CD4-positive, CD25-positive, alpha-beta regulatory T cell (primary cell): ENCODE data around the gene PERM1. TPM values are rescaled to one million over a fixed set of nuclear protein-coding genes. Genes with fewer than 3 reads are reported as not detected.
A peak's percentile ranks its signal among the peaks of the same experiment; 100 is the strongest.

ENCODE experiments used
- ATAC-seq, 2 donors: fragments of 150-1000 bp; cut with Tn5 transposase; one replicate each; pipeline ENCODE4 v1.10.0; 2021; ENCODE audit warnings: low read depth in 2 of 2, moderate number of reproducible peaks in 2 of 2, moderate library complexity in 1 of 2
- DNase-seq, 3 donors: peaks; one replicate each; pipeline versions ENCODE4 v3.0.0 to v3.0.0-alpha.2; 2012 to 2022; ENCODE audit warnings: mixed read lengths in 1 of 3
- H3K27ac ChIP-seq: one replicate; pipeline ENCODE4 v1.7.0; 2013; ENCODE audit warnings: mild to moderate bottlenecking, low read length; ENCODE audit not compliant: insufficient read depth, poor library complexity, severe bottlenecking
- H3K27me3 ChIP-seq: one replicate; pipeline ENCODE4 v1.7.0; 2013; ENCODE audit warnings: low read length; ENCODE audit not compliant: control insufficient read depth, insufficient read depth
- H3K36me3 ChIP-seq: one replicate; pipeline ENCODE4 v1.7.0; 2013; ENCODE audit warnings: mild to moderate bottlenecking, low read length, moderate library complexity; ENCODE audit not compliant: control insufficient read depth, insufficient read depth
- H3K4me1 ChIP-seq: 2 replicates; pipeline ENCODE4 v1.7.0; 2013; ENCODE audit warnings: mild to moderate bottlenecking, low read length; ENCODE audit not compliant: insufficient read depth, control insufficient read depth, poor library complexity, severe bottlenecking
- H3K4me3 ChIP-seq: one replicate; pipeline ENCODE4 v1.7.0; 2013; ENCODE audit warnings: low read depth, mild to moderate bottlenecking, low read length, moderate library complexity
- H3K9me3 ChIP-seq, 2 experiments: 1 replicate in 1 of 2; 2 replicates in 1 of 2; pipeline ENCODE4 v1.7.0; 2013; ENCODE audit warnings: low read length in 2 of 2, mild to moderate bottlenecking in 1 of 2, moderate library complexity in 1 of 2; ENCODE audit not compliant: control insufficient read depth in 2 of 2
- H3K27ac Mint-ChIP-seq, 3 donors: one replicate each; pipeline ENCODE4 v1.8.0; 2020 to 2022; ENCODE audit warnings: mild to moderate bottlenecking in 3 of 3, mixed read lengths in 3 of 3, moderate library complexity in 2 of 3
- H3K27me3 Mint-ChIP-seq: one replicate; pipeline ENCODE4 v1.8.0; 2022; ENCODE audit warnings: mild to moderate bottlenecking, mixed read lengths
- H3K36me3 Mint-ChIP-seq: one replicate; pipeline ENCODE4 v1.8.0; 2020; ENCODE audit warnings: mixed read lengths
- H3K4me1 Mint-ChIP-seq, 4 donors: one replicate each; pipeline ENCODE4 v1.8.0; 2020 to 2022; ENCODE audit warnings: mixed read lengths in 4 of 4, mild to moderate bottlenecking in 1 of 4
- H3K4me3 Mint-ChIP-seq, 4 donors: one replicate each; pipeline ENCODE4 v1.8.0; 2020 to 2022; ENCODE audit warnings: mild to moderate bottlenecking in 4 of 4, mixed read lengths in 4 of 4, moderate library complexity in 3 of 4
- H3K9me3 Mint-ChIP-seq, 7 donors: one replicate each; pipeline ENCODE4 v1.8.0; 2020 to 2022; ENCODE audit warnings: mixed read lengths in 7 of 7, mild to moderate bottlenecking in 3 of 7, moderate library complexity in 2 of 7
- polyA plus RNA-seq, 4 donors: library from polyadenylated mRNA; unstranded; fragments of 300-500 nt; fragmentation: Illumina TruSeq; gene quantifications; one replicate each; pipeline ENCODE4 v1.2.3, GENCODE V29; 2021
- total RNA-seq: library from RNA; stranded (reverse); gene quantifications from one replicate; pipeline ENCODE4 v1.2.3, GENCODE V29; 2022

PERM1 gene
- total and polyA plus RNA-seq, 5 donors from 2014 or later: not detected

DNA sequence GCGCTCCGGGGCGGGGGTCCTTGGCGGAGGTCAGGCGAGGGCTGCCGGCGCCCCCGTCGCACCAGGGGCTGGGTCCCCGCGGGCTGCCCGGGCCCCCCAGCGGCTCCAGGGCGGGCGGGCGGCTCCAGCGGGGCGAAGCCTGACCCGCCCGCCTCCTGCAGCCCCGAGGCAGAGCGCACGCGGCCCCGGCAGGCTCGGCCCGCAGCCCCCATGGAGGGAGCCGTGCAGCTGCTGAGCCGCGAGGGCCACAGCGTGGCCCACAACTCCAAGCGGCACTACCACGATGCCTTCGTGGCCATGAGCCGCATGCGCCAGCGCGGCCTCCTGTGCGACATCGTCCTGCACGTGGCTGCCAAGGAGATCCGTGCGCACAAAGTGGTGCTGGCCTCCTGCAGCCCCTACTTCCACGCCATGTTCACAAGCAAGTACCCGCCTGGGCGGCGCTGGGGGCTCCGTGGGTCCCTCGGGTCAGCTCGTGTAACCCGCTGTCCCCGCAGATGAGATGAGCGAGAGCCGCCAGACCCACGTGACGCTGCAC is 20.7 kb downstream of the PERM1 start:
- no peak for ATAC-seq
- Mint-ChIP-seq H3K27me3 (no peaks in the 10 kb centered on the region), H3K9me3 (no peaks in the 10 kb centered on the region), H3K36me3 (peaks cover 5% of the 10 kb centered on the region), H3K4me1 (peaks cover 0 to 38% (median 7%) of the 10 kb centered on the region in 4 donors), H3K27ac (peak overlapping the region in 1 of 3 donors; percentile 36), H3K4me3 (peak overlapping the region in 3 of 4 donors; percentile 63 to 84 (median 71))
- Histone ChIP-seq H3K36me3 (peaks cover 4% of the 10 kb centered on the region), H3K27me3 (no peaks in the 10 kb centered on the region), H3K4me1 (peaks cover 43% of the 10 kb centered on the region), H3K4me3 (no peak overlapping the region), H3K9me3 (no peaks in the 10 kb centered on the region), H3K27ac (no peak overlapping the region)
- no peak for DNase-seq

DNA sequence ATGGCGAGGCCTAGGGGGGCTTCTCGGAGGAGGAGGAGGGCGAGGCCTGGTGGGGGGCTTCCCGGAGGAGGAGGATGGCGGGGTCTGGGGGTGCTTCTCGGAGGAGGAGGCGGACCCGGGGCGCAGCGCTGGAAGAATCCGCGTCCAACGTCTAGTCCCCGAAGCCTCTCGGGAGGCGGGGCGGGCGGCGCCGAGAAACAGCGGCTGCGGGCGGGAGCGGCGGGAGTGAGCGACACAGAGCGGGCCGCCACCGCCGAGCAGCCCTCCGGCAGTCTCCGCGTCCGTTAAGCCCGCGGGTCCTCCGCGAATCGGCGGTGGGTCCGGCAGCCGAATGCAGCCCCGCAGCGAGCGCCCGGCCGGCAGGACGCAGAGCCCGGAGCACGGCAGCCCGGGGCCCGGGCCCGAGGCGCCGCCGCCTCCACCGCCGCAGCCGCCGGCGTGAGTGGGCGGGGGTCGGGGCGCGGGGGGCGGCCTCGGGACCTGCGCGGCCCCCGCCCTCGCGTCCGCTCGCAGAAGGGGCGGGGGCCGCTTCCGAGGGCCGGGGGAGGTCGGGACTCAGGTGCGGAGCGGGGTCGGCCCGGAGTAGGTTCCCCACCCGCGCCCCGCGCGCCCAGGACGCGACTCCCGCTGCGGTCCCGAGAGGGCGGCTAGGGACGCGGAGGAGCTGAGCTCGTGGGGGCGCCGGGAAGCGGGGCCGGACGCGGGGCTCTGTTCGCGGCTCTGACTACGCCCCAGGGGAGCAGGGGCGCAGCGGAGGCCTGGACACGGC is 21.3 kb downstream of the PERM1 start, which contains the start of gene KLHL17:
Gene KLHL17, plus strand, starts transcription at position 222 of the 769 bp plus-strand sequence. Its CDS starts 110 bp downstream, at position 332.
- no peaks in the 10 kb centered on the region for H3K9me3 Mint-ChIP-seq
- H3K36me3 Mint-ChIP-seq: peaks cover 5% of the 10 kb centered on the region
- H3K27ac Mint-ChIP-seq: peak within 1 kb of the TSS in 2 of 3 donors; percentile 74 to 85
- peak within 1 kb of the TSS; percentile 89 to 92 (median 92) for H3K4me3 Mint-ChIP-seq
- Histone ChIP-seq H3K4me3 (no peak within 1 kb of the TSS), H3K4me1 (peaks cover 37% of the 10 kb centered on the region), H3K27me3 (no peaks in the 10 kb centered on the region), H3K9me3 (no peaks in the 10 kb centered on the region), H3K27ac (no peak within 1 kb of the TSS), H3K36me3 (peaks cover 10% of the 10 kb centered on the region)
- DNase-seq: peak; percentile 69 to 80 (median 73)
- peak; percentile 43 to 49 for ATAC-seq
- H3K27me3 Mint-ChIP-seq: no peaks in the 10 kb centered on the region
- H3K4me1 Mint-ChIP-seq: peaks cover 0 to 33% (median 7%) of the 10 kb centered on the region in 4 donors

DNA sequence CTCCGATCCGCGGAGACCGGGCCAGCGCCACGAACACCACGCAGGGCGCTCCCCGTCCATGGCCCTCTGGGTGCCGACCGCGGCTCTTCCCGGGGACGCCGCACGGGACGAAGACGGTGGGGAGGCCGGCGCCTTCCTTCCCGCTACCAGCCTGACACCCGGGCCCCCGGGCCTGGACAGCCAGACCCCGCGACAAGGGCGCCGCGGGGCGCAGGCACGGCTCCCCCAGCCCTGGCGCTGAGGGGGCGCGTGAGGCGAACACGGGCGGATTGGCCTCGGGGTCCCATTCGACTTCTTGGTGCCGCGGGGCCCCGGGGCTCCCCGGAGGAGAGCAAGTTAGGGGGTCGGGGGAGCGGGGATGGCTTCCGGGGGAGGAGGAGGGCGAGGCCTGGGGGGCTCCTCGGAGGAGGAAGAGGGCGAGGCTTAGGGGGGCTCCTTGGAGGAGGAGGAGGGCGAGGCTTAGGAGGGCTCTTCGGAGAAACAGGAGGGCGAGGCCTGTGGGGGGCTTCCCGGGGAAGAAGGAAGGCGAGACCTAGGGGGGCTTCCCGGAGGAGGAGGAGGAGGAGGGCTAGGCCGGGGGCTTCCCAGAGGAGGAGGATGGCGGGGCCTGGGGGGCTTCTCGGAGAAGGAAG is 22.0 kb downstream of the PERM1 start:
- Mint-ChIP-seq H3K4me1 (peaks cover 0 to 36% (median 11%) of the 10 kb centered on the region in 4 donors), H3K27me3 (no peaks in the 10 kb centered on the region), H3K27ac (peak overlapping the region in 2 of 3 donors; percentile 74 to 85), H3K9me3 (no peaks in the 10 kb centered on the region), H3K4me3 (peak overlapping the region; percentile 89 to 92 (median 92)), H3K36me3 (peaks cover 12% of the 10 kb centered on the region)
- Histone ChIP-seq H3K9me3 (no peaks in the 10 kb centered on the region), H3K27ac (no peak overlapping the region), H3K36me3 (peaks cover 17% of the 10 kb centered on the region), H3K4me1 (peaks cover 36% of the 10 kb centered on the region), H3K27me3 (no peaks in the 10 kb centered on the region), H3K4me3 (no peak overlapping the region)
- ATAC-seq: peak in 1 of 2 donors; percentile 3
- no peak for DNase-seq

DNA sequence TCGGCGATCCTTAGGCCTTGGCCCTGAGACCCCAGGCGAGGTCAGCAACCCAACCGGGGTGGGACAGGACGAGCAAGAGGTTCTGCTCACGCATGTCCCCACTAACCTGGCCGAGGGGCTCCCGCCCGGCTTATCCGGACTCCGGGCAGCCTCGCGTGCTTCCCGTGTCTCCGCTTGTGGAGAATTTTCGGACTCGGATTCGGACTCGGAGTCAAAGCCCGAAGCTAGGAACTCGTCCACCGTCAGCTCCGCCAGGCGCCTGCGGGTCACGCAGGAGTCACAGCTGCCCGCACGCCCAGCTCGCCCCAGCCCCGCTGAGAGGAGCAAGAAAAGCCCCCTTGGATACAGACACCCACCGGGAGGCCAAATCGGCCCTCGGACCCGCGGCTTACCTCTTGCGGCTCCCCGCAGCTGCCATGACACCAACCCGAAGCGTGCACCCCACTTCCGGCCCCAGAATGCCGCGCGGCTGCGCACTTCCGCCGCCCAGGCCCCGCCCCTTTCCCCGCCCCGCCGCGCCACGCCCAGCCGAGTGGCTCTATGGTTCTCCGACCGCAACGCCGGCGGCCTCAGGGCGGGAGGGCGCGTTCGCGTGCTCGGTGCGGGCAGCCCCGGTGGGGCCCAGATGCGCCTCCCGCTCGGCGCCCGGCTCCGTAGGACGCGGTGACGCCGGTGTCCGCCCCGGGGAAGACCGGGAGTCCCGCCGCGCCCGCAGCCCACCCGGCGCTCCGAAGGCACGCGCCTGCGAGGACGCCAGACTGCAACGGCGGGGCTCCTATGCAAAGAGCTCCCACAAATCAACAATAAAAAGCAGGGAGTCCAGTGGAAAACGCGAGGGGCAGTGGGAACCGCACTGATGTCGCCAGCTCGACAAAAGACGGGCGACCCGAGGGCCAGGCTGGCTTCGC is 22.8 kb downstream of the PERM1 start, which contains the start of gene NOC2L:
Gene NOC2L, minus strand, starts transcription at position 434 of the 908 bp plus-strand sequence. Its CDS starts 16 bp downstream, at position 418.
- ATAC-seq (peak; percentile 86 to 93), DNase-seq (peak; percentile 89 to 92 (median 91))
- peaks cover 0 to 36% (median 11%) of the 10 kb centered on the region in 4 donors for H3K4me1 Mint-ChIP-seq
- Histone ChIP-seq H3K9me3 (no peaks in the 10 kb centered on the region), H3K36me3 (peaks cover 25% of the 10 kb centered on the region), H3K27me3 (no peaks in the 10 kb centered on the region), H3K4me3 (peak within 1 kb of the TSS; percentile 79), H3K27ac (peak within 1 kb of the TSS; percentile 67), H3K4me1 (peaks cover 36% of the 10 kb centered on the region)
- H3K9me3 Mint-ChIP-seq: no peaks in the 10 kb centered on the region
- H3K27ac Mint-ChIP-seq: peak within 1 kb of the TSS; percentile 52 to 82 (median 74)
- peak within 1 kb of the TSS; percentile 89 to 97 (median 92) for H3K4me3 Mint-ChIP-seq
- no peaks in the 10 kb centered on the region for H3K27me3 Mint-ChIP-seq
- peaks cover 18% of the 10 kb centered on the region for H3K36me3 Mint-ChIP-seq

DNA sequence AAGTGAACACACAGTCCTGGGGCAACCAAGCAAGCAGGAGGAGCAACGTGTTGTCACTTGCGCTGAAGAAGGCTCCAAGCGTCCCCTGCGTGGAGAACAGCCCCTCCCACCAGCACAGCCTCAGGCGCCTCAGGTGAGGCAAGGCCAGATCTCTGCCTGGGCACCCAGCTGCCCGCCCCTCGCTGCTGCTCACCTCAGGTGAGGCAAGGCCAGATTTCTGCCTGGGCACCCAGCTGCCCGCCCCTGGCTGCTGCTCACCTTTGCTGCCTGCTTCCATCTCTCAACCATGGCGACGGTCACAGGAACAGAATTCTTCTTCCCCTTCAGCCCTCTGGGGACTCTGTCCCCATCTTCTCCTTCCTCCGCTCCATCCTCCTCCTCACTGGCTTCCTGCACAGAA is 25.3 kb downstream of the PERM1 start:
- Histone ChIP-seq H3K36me3 (peaks cover 44% of the 10 kb centered on the region), H3K27ac (no peak overlapping the region), H3K27me3 (no peaks in the 10 kb centered on the region), H3K4me3 (no peak overlapping the region), H3K9me3 (no peaks in the 10 kb centered on the region), H3K4me1 (peaks cover 35% of the 10 kb centered on the region)
- Mint-ChIP-seq H3K4me3 (peak overlapping the region in 2 of 4 donors; percentile 11 to 28), H3K27ac (no peak overlapping the region), H3K27me3 (no peaks in the 10 kb centered on the region), H3K36me3 (peaks cover 28% of the 10 kb centered on the region), H3K4me1 (peaks cover 0 to 30% (median 11%) of the 10 kb centered on the region in 4 donors), H3K9me3 (no peaks in the 10 kb centered on the region)
- DNase-seq (no peak), ATAC-seq (no peak)

DNA sequence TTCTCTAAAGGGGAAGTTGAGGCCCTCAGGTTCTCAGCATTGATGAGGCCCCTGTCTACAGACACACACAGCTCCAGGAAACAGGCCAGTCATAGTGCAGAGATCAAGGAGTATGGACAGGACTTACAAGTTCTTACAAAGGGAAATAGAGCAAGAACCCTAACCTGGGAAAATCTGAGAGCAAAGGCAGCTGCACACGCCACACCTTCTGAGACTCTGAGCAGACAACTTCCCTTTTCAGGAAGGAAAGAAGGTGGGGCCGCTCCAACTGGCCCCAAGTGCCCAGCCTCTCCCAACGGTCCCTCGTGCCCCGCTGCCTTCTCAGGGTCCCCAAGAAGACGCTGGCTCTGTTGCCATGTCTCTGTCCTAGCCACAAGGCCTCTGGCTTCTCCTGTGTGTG is 26.4 kb downstream of the PERM1 start:
- Mint-ChIP-seq H3K9me3 (peaks cover 0 to under 1% (median 0%) of the 10 kb centered on the region in 7 donors), H3K36me3 (peaks cover 35% of the 10 kb centered on the region), H3K4me3 (no peak overlapping the region), H3K27me3 (no peaks in the 10 kb centered on the region), H3K27ac (no peak overlapping the region), H3K4me1 (peaks cover 0 to 32% (median 11%) of the 10 kb centered on the region in 4 donors)
- H3K27ac ChIP-seq: no peak overlapping the region
- DNase-seq: no peak
- H3K9me3 ChIP-seq: no peaks in the 10 kb centered on the region
- H3K27me3 ChIP-seq: no peaks in the 10 kb centered on the region
- H3K4me1 ChIP-seq: peaks cover 29% of the 10 kb centered on the region
- no peak for ATAC-seq
- peaks cover 55% of the 10 kb centered on the region for H3K36me3 ChIP-seq
- H3K4me3 ChIP-seq: no peak overlapping the region

DNA sequence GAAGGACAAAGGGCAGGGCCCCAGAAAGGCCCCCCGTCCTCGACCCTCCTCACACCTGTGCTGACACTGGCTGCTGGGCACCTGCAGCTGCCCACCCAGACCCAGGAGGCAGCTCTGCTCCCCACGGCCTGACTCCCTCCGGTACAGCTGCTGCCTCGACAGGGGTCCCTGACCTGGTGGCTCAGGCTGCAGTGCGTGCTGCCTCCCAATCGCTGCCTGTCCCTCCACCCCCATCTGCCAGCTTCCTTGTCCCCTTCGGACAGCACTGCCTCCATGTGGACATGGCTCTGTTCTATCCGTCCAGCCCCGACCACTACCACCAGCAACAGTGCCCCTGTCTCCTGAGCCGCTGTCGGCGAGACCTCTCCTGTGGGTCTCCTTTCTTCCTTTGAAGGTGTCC is 27.0 kb downstream of the PERM1 start:
- Histone ChIP-seq H3K4me1 (peaks cover 24% of the 10 kb centered on the region), H3K27me3 (no peaks in the 10 kb centered on the region), H3K9me3 (no peaks in the 10 kb centered on the region), H3K27ac (no peak overlapping the region), H3K36me3 (peaks cover 61% of the 10 kb centered on the region), H3K4me3 (no peak overlapping the region)
- Mint-ChIP-seq H3K4me1 (peaks cover 0 to 30% (median 11%) of the 10 kb centered on the region in 4 donors), H3K9me3 (peaks cover 0 to 1% (median 0%) of the 10 kb centered on the region in 7 donors), H3K36me3 (peaks cover 40% of the 10 kb centered on the region), H3K27me3 (no peaks in the 10 kb centered on the region), H3K4me3 (no peak overlapping the region), H3K27ac (no peak overlapping the region)
- no peak for DNase-seq
- ATAC-seq: no peak
